D721Med (cell line): Measurements from ENCODE around the gene IL17C.

Experiments
- DNase-seq: peaks from one replicate; pipeline ENCODE4 v3.0.0; 2011; ENCODE audit warnings: low spot score; ENCODE audit not compliant: insufficient read length
- FAIRE-seq: peaks from 2 replicates; lab custom pipeline; 2011; peaks lifted over from hg19 to GRCh38; lab: Jason Lieb, UNC
- CTCF ChIP-seq: IDR thresholded peaks from 2 replicates; pipeline ENCODE4 v1.5.1; 2012; ENCODE audit warnings: mild to moderate bottlenecking, control low read depth; ENCODE audit not compliant: insufficient read depth; ENCODE audit errors: missing control alignments

The IL17C gene

DNA sequence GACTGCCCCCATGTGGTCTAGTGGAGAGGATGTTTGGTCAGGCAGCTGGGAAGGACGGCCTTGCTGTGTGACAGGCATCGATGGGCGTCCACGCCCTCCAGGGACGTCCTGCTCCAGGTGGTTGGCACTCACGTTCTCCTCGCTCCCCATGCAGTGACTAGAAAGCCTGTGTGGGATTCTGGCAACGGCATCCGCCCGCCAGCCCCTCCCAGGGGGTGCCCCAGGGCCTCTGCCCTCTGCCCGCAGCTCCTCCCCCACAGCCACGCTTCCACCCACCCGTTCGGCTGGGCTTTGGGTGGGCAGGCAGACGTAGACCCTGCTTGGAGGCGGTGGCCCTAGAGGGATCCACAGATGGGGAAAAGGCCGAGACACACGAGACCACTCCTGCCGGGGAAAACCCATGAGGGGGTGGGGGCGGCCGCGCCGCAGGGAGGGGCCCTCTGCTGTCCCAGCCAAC, 4.7 kb upstream of the IL17C start:
- FAIRE-seq (no peak), DNase-seq (no peak)
- no peak for TF ChIP-seq CTCF

GRCh38 chr16:88634141-88634993, 4.0 kb upstream of the IL17C start:
- FAIRE-seq (no peak), DNase-seq (no peak)
- no peak for TF ChIP-seq CTCF

DNA sequence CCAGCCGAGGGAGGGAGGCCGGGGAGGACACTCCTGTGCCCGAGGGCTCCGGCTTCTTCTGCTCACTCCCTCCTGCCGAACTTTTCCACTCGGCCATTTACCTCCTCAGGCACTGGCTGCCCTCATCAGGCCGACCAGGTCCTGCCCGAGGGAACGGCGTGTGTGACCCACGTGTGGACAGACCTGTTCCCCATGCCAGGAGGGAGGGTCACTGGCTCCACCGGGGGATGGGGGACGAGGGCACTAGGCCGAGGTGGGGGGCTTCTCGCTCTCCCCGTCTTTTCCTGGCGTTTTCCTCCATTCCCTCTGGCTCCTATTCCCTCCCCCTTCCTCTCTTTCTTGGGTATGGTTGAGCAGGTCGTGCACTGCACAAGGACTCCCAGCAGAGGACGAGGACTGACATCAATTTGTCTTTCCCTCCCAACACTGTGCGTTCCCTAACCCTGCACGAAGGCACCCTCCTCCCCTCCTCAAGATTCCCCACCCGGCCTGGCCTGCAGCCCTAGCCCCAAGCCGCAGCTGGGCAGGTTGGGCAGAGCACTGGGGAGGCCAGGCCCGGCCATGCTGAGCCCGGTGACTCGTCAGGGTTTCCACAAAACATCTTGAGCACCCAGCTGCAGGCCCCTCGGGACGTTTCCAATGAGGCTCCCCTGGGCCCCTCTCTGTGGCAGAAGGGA, 3.2 kb upstream of the IL17C start:
- DNase-seq (no peak), FAIRE-seq (no peak)
- TF ChIP-seq CTCF, result no peak

GRCh38 chr16:88635671-88636319, 2.6 kb upstream of the IL17C start:
- FAIRE-seq (no peak), DNase-seq (no peak)
- TF ChIP-seq CTCF, result no peak

DNA sequence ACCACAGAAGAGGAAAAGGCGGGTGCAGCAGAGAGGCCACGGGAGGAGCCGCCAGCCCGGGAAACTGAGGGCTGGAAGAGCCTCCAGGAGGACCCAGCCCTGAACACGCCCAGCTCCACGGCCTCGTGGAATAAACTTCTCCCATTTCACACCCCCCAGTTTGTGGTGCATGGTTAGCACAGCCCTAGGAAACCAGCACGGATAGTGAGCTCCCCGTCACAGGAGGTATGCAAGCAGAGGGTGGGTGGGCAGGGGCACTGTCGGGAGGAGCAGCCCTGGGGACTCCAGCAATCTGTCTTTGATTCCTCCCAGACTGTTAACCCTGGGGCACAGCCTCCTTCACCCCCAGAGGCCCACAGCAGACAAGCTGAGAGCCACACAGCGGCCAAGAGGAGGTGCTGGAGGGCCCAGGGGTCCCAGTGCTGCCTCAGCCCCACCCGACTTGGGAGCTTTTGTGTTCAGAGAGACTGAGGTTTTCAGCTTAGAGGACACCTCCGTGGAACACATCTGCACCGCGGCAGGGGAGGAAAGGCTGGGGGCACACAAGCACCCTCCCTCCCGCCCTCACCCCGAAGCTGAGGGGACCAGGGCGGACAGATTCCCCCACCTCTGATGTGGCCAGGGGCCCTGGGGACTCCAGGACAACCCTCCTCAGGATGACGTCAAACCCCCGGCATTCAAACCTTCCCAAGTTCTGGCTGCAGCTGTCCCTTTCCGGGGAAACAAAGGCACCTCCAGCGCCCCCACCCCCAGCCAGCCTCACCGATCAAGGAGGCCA, 1.7 kb upstream of the IL17C start:
- FAIRE-seq (no peak), DNase-seq (no peak)
- TF ChIP-seq CTCF, result no peak

GRCh38 chr16:88639231-88640038, 1.1 kb downstream of the IL17C start:
- FAIRE-seq (no peak), DNase-seq (no peak)
- TF ChIP-seq CTCF, result no peak
